CD14-positive monocyte (primary cell): ENCODE data around the gene KCNQ1. TPM values are rescaled to one million over a fixed set of nuclear protein-coding genes. Genes with fewer than 3 reads are reported as not detected.

Source experiments
- DNase-seq, 3 donors: peaks; one replicate each; pipeline ENCODE4 v3.0.0-alpha.2; 2011 to 2022
- H2AFZ ChIP-seq: 2 replicates; pipeline ENCODE4 v1.6.0; 2012; ENCODE audit warnings: mild to moderate bottlenecking, low read depth, low read length, inconsistent platforms; ENCODE audit not compliant: insufficient read depth, poor library complexity, severe bottlenecking
- H3K27ac ChIP-seq, 2 donors: 1 replicate in 1 of 2; 2 replicates in 1 of 2; pipeline ENCODE4 v1.5.1; 2012 to 2013; ENCODE audit warnings: low read length in 2 of 2, control low read depth in 1 of 2, inconsistent platforms in 1 of 2, low read depth in 1 of 2, mild to moderate bottlenecking in 1 of 2
- H3K27me3 ChIP-seq, 2 donors: one replicate each; pipeline versions ENCODE4 v1.6.0 to v1.6.1; 2011 to 2013; ENCODE audit warnings: low read length in 2 of 2; ENCODE audit not compliant: control insufficient read depth in 2 of 2, insufficient read depth in 2 of 2
- H3K36me3 ChIP-seq, 2 donors: replicated peaks in 1 of 2; 1 replicate in 1 of 2; 2 replicates in 1 of 2; pipeline versions ENCODE4 v1.5.1 to v1.6.1; 2012 to 2013; ENCODE audit warnings: low read length in 2 of 2, control low read depth in 1 of 2, inconsistent platforms in 1 of 2, mild to moderate bottlenecking in 1 of 2; ENCODE audit not compliant: insufficient read depth in 2 of 2, control insufficient read depth in 1 of 2
- H3K4me1 ChIP-seq, 2 donors: 1 replicate in 1 of 2; 2 replicates in 1 of 2; pipeline versions ENCODE4 v1.5.1 to v1.6.1; 2012 to 2013; ENCODE audit warnings: low read length in 2 of 2, control low read depth in 1 of 2, inconsistent platforms in 1 of 2, mild to moderate bottlenecking in 1 of 2, moderate library complexity in 1 of 2; ENCODE audit not compliant: insufficient read depth in 2 of 2, control insufficient read depth in 1 of 2
- H3K4me2 ChIP-seq: replicated peaks from 2 replicates; pipeline ENCODE3; 2012; ENCODE audit warnings: low read length, moderate library complexity, mild to moderate bottlenecking; ENCODE audit not compliant: poor library complexity, severe bottlenecking; ENCODE audit errors: extremely low read depth
- H3K4me3 ChIP-seq, 3 experiments: fragments of 200-600 bp in 1 of 3; sonication (generic) in 1 of 3; replicated peaks in 1 of 3; 1 replicate in 2 of 3; 2 replicates in 1 of 3; pipeline ENCODE4 v1.5.1; 2011 to 2013; ENCODE audit warnings: low read length in 3 of 3, mild to moderate bottlenecking in 3 of 3, control low read depth in 2 of 3, low read depth in 2 of 3, inconsistent platforms in 1 of 3, moderate library complexity in 1 of 3
- H3K79me2 ChIP-seq: 2 replicates; pipeline ENCODE4 v1.6.0; 2012; ENCODE audit warnings: mild to moderate bottlenecking, control low read depth, inconsistent platforms, low read length, moderate library complexity; ENCODE audit not compliant: insufficient read depth
- H3K9ac ChIP-seq: 2 replicates; pipeline ENCODE4 v1.6.0; 2017; ENCODE audit warnings: low read length, mild to moderate bottlenecking; ENCODE audit not compliant: insufficient read depth, poor library complexity, severe bottlenecking
- H3K9me3 ChIP-seq, 2 donors: replicated peaks in 1 of 2; 1 replicate in 1 of 2; 2 replicates in 1 of 2; pipeline versions ENCODE4 v1.5.1 to v1.6.1; 2012 to 2013; ENCODE audit warnings: low read length in 2 of 2, control low read depth in 1 of 2; ENCODE audit not compliant: control insufficient read depth in 1 of 2, insufficient read depth in 1 of 2
- H4K20me1 ChIP-seq: 2 replicates; pipeline ENCODE4 v1.6.0; 2012; ENCODE audit warnings: mild to moderate bottlenecking, low read length, control low read depth, moderate library complexity; ENCODE audit not compliant: insufficient read depth
- H3K27ac Mint-ChIP-seq, 7 donors: one replicate each; pipeline ENCODE4 v1.8.0; 2020; ENCODE audit warnings: mild to moderate bottlenecking in 7 of 7, mixed read lengths in 7 of 7, moderate library complexity in 6 of 7, inconsistent platforms in 2 of 7
- H3K27me3 Mint-ChIP-seq, 3 donors: one replicate each; pipeline ENCODE4 v1.8.0; 2021 to 2022; ENCODE audit warnings: low read depth in 3 of 3, mild to moderate bottlenecking in 3 of 3, mixed read lengths in 3 of 3, moderate library complexity in 3 of 3, inconsistent platforms in 1 of 3
- H3K36me3 Mint-ChIP-seq, 2 donors: one replicate each; pipeline ENCODE4 v1.8.0; 2020; ENCODE audit warnings: mixed read lengths in 2 of 2, inconsistent platforms in 1 of 2, mild to moderate bottlenecking in 1 of 2
- H3K4me1 Mint-ChIP-seq: one replicate; pipeline ENCODE4 v1.8.0; 2020; ENCODE audit warnings: mild to moderate bottlenecking, mixed read lengths
- H3K4me3 Mint-ChIP-seq, 2 donors: one replicate each; pipeline ENCODE4 v1.8.0; 2020; ENCODE audit warnings: mild to moderate bottlenecking in 2 of 2, mixed read lengths in 2 of 2, moderate library complexity in 1 of 2
- H3K9me3 Mint-ChIP-seq, 7 donors: one replicate each; pipeline ENCODE4 v1.8.0; 2020 to 2022; ENCODE audit warnings: mixed read lengths in 7 of 7, mild to moderate bottlenecking in 6 of 7, moderate library complexity in 6 of 7, inconsistent platforms in 2 of 7
- WGBS: methylation state at CpG from one replicate; pipeline ENCODE4 v1.1.5; 2013; ENCODE audit warnings: missing lambda C conversion rate; ENCODE audit not compliant: insufficient coverage; 5-methylcytosine and 5-hydroxymethylcytosine counted together
- intact Hi-C, 2 donors: fragments of 100-400 bp; cut with micrococcal nuclease; formaldehyde crosslinking; loops; one replicate each; pipeline versions ENCODE4 v1.15.0 to v1.15.1; 2023
- polyA plus RNA-seq, 3 donors: library from polyadenylated mRNA; depleted of rRNA in 1 of 3; unstranded in 2 of 3; stranded (reverse) in 1 of 3; fragments of 300-500 nt in 2 of 3; fragments of >200 nt in 1 of 3; fragmentation: Illumina TruSeq in 2 of 3; gene quantifications; 1 replicate in 2 of 3; 2 replicates in 1 of 3; pipeline ENCODE4 v1.2.3, GENCODE V29; 2012 to 2021
- TF ChIP-seq, protein P1 (sequence below): fragments of 200-600 bp; IDR thresholded peaks from one replicate; pipeline ENCODE4 v1.8.0; 2022; ENCODE audit warnings: antibody characterized with exemption, mild to moderate bottlenecking

KCNQ1 gene
- polyA plus RNA-seq, 3 donors = 14.9 to 31.8 (median 21.6) TPM

- H3K36me3 ChIP-seq = no peaks in the 10 kb centered on the region
- peak overlapping the region; percentile 92 for H3K4me2 ChIP-seq
- H3K79me2 ChIP-seq = no peaks in the 10 kb centered on the region
- DNase-seq = no peak
- peaks cover 14 to 28% of the 10 kb centered on the region in 2 donors for H3K4me1 ChIP-seq
- peak overlapping the region; percentile 23 to 77 (median 24) for H3K4me3 ChIP-seq
- peaks cover 11 to 48% of the 10 kb centered on the region in 2 donors for H3K27me3 ChIP-seq
- Mint-ChIP-seq H3K27ac (no peak overlapping the region), H3K4me3 (peak overlapping the region; percentile 71 to 89), H3K9me3 (peaks cover 0 to 14% (median 3%) of the 10 kb centered on the region in 7 donors), H3K4me1 (peaks cover 16% of the 10 kb centered on the region), H3K36me3 (peaks cover 0 to 11% of the 10 kb centered on the region in 2 donors), H3K27me3 (peaks cover 42 to 65% (median 47%) of the 10 kb centered on the region in 3 donors)
- H3K27ac ChIP-seq = no peak overlapping the region
- 7% methylated on average over 23 of the region's 24 CpGs for WGBS
- TF ChIP-seq, protein P1, sequence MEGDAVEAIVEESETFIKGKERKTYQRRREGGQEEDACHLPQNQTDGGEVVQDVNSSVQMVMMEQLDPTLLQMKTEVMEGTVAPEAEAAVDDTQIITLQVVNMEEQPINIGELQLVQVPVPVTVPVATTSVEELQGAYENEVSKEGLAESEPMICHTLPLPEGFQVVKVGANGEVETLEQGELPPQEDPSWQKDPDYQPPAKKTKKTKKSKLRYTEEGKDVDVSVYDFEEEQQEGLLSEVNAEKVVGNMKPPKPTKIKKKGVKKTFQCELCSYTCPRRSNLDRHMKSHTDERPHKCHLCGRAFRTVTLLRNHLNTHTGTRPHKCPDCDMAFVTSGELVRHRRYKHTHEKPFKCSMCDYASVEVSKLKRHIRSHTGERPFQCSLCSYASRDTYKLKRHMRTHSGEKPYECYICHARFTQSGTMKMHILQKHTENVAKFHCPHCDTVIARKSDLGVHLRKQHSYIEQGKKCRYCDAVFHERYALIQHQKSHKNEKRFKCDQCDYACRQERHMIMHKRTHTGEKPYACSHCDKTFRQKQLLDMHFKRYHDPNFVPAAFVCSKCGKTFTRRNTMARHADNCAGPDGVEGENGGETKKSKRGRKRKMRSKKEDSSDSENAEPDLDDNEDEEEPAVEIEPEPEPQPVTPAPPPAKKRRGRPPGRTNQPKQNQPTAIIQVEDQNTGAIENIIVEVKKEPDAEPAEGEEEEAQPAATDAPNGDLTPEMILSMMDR = no peak
- intact Hi-C loops = loop anchor here in 1 of 2 donors (10.0 kb wide), 2 partner anchors 189 to 579 kb away; partner anchors contain the start of genes C11orf21, KCNQ1OT1 and TSPAN32
- H3K9me3 ChIP-seq = peaks cover 0 to 7% of the 10 kb centered on the region in 2 donors
- H4K20me1 ChIP-seq = peaks cover 4% of the 10 kb centered on the region
- peak overlapping the region; percentile 75 for H2AFZ ChIP-seq
- peak overlapping the region; percentile 13 for H3K9ac ChIP-seq
Measured at GRCh38 chr11:2883640-2883978, 438.8 kb downstream of the KCNQ1 start.

- Histone ChIP-seq H4K20me1 (peaks cover 4% of the 10 kb centered on the region), H3K4me1 (peaks cover 14 to 28% of the 10 kb centered on the region in 2 donors), H3K36me3 (no peaks in the 10 kb centered on the region), H3K27me3 (peaks cover 11 to 48% of the 10 kb centered on the region in 2 donors), H3K79me2 (no peaks in the 10 kb centered on the region), H3K27ac (no peak overlapping the region), H3K4me2 (peak overlapping the region; percentile 92), H3K4me3 (peak overlapping the region; percentile 23 to 77 (median 34)), H2AFZ (peak overlapping the region; percentile 75), H3K9me3 (peaks cover 0 to 1% of the 10 kb centered on the region in 2 donors), H3K9ac (peak overlapping the region; percentile 59)
- Mint-ChIP-seq H3K27me3 (peaks cover 41 to 64% (median 45%) of the 10 kb centered on the region in 3 donors), H3K9me3 (peaks cover 0 to 10% (median 3%) of the 10 kb centered on the region in 7 donors), H3K27ac (no peak overlapping the region), H3K4me3 (peak overlapping the region; percentile 71 to 89), H3K36me3 (peaks cover 0 to 11% of the 10 kb centered on the region in 2 donors), H3K4me1 (peaks cover 16% of the 10 kb centered on the region)
- WGBS = under 1% methylated on average over 114 of the region's 119 CpGs
- DNase-seq = no peak
- TF ChIP-seq, protein P1 = no peak
- intact Hi-C loops = loop anchor here in 1 of 2 donors (2.0 to 10.0 kb wide), 3 partner anchors 189 to 579 kb away; partner anchors contain the start of genes C11orf21, KCNQ1OT1 and TSPAN32
Measured at GRCh38 chr11:2883979-2884815, 439.4 kb downstream of the KCNQ1 start.
